Sigmoid colon (tissue), 3 donors: ENCODE data around the gene IQGAP2.

Experiments
- POLR2A ChIP-seq, 2 donors: fragments of 450-650 bp; IDR thresholded peaks; one replicate each; pipeline ENCODE4 v1.6.1; 2016; ENCODE audit warnings: antibody characterized with exemption in 2 of 2, mild to moderate bottlenecking in 2 of 2, moderate library complexity in 2 of 2
- TF ChIP-seq, protein P1 (sequence below), 4 experiments: fragments of 450-650 bp in 3 of 4; fragments of 200-600 bp in 1 of 4; IDR thresholded peaks; one replicate each; pipeline ENCODE4 v1.5.1; 2016 to 2019; ENCODE audit warnings: antibody characterized with exemption in 4 of 4, mild to moderate bottlenecking in 3 of 4, moderate library complexity in 2 of 4

DNA sequence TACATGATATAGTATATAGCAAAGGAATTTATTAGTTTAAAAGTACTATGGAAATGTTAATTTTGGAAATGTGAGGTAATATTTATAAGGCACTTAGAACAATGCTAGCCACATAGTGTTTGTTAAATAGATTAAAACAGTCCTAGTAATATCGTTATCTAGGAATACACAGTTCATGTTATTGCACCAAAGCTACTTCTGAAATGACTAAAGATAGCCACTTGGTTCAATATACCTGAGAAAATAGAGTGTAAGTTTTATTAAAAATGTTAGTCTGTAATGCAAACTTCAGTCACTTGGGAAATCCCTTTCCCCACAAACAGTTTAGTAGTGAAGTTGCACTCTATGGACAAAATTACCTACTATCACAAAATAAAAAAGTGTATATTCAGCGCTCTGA, 297.5 kb downstream of the IQGAP2 start:
- TF ChIP-seq, protein P1, sequence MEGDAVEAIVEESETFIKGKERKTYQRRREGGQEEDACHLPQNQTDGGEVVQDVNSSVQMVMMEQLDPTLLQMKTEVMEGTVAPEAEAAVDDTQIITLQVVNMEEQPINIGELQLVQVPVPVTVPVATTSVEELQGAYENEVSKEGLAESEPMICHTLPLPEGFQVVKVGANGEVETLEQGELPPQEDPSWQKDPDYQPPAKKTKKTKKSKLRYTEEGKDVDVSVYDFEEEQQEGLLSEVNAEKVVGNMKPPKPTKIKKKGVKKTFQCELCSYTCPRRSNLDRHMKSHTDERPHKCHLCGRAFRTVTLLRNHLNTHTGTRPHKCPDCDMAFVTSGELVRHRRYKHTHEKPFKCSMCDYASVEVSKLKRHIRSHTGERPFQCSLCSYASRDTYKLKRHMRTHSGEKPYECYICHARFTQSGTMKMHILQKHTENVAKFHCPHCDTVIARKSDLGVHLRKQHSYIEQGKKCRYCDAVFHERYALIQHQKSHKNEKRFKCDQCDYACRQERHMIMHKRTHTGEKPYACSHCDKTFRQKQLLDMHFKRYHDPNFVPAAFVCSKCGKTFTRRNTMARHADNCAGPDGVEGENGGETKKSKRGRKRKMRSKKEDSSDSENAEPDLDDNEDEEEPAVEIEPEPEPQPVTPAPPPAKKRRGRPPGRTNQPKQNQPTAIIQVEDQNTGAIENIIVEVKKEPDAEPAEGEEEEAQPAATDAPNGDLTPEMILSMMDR (IDR thresholded peaks at IDR 0.05), result no peak
- no peak for TF ChIP-seq POLR2A (IDR thresholded peaks at IDR 0.05)
